ENCODE results near the gene EGR4. TPM values are rescaled to one million over a fixed set of nuclear protein-coding genes. Genes with fewer than 3 reads are reported as not detected.

The EGR4 gene
- total RNA-seq, 6 donors from 2014 or later, result 0.10 TPM; not detected in 5

- TF ChIP-seq POLR2AphosphoS5 (IDR thresholded peaks at IDR 0.05), result no peak
- no peak for TF ChIP-seq EP300 (IDR thresholded peaks at IDR 0.05)
- TF ChIP-seq POLR2A (IDR thresholded peaks at IDR 0.05), result no peak
- H3K27me3 ChIP-seq, result peaks cover 0 to 54% (median 28%) of the 10 kb centered on the region in 4 donors
- H3K36me3 ChIP-seq, result no peaks in the 10 kb centered on the region
- peak in 1 of 2 donors; percentile 20 for ATAC-seq (ENCODE audit: low FRiP score in 2 of 2)
- peak overlapping the region in 2 of 4 donors; percentile 27 to 31 for H3K4me3 ChIP-seq
- peaks cover 14 to 31% (median 25%) of the 10 kb centered on the region in 4 donors for H3K4me1 ChIP-seq
- H3K9me3 ChIP-seq, result peaks cover 0 to 4% (median 2%) of the 10 kb centered on the region in 4 donors
- peak in 1 of 2 donors; percentile 83 for DNase-seq
- 2 to 4% methylated on average over 10 to 72 of the region's 82 CpGs for WGBS, 2 donors
- H3K27ac ChIP-seq, result no peak overlapping the region
Measured at GRCh38 chr2:73291461-73292315, 1.7 kb downstream of the EGR4 start.

- DNase-seq (peak in 1 of 2 donors; percentile 90), ATAC-seq (ENCODE audit: low FRiP score in 2 of 2) (peak; percentile 66 to 79)
- Histone ChIP-seq H3K36me3 (no peaks in the 10 kb centered on the region), H3K4me3 (peak overlapping the region in 2 of 4 donors; percentile 27 to 31), H3K4me1 (peaks cover 14 to 31% (median 25%) of the 10 kb centered on the region in 4 donors), H3K27ac (no peak overlapping the region), H3K9me3 (peaks cover 0 to 4% (median 2%) of the 10 kb centered on the region in 4 donors), H3K27me3 (peaks cover 0 to 52% (median 28%) of the 10 kb centered on the region in 4 donors)
- WGBS, 2 donors, result 4% methylated on average over 33 to 34 of the region's 34 CpGs
- TF ChIP-seq POLR2AphosphoS5 (IDR thresholded peaks at IDR 0.05) (no peak), CTCF (IDR thresholded peaks at IDR 0.05) (no peak), POLR2A (IDR thresholded peaks at IDR 0.05) (no peak), EP300 (IDR thresholded peaks at IDR 0.05) (no peak)
Measured at GRCh38 chr2:73291093-73291460, 2.3 kb downstream of the EGR4 start.

GRCh38 chr2:73290049-73290839, 3.1 kb downstream of the EGR4 start:
- no peak overlapping the region for H3K27ac ChIP-seq
- no peak for ATAC-seq (ENCODE audit: low FRiP score in 2 of 2)
- 47 to 55% methylated on average over 6 of the region's 6 CpGs for WGBS, 2 donors
- TF ChIP-seq EP300 (IDR thresholded peaks at IDR 0.05) (no peak), POLR2A (IDR thresholded peaks at IDR 0.05) (no peak), CTCF (IDR thresholded peaks at IDR 0.05) (peak in 2 of 6 experiments; percentile 7 to 14)
- no peak overlapping the region for H3K4me3 ChIP-seq
- H3K27me3 ChIP-seq, result peaks cover 0 to 46% (median 28%) of the 10 kb centered on the region in 4 donors
- no peak for DNase-seq
- H3K4me1 ChIP-seq, result peaks cover 14 to 32% (median 25%) of the 10 kb centered on the region in 4 donors
- no peaks in the 10 kb centered on the region for H3K36me3 ChIP-seq
- peaks cover 0 to 4% (median 2%) of the 10 kb centered on the region in 4 donors for H3K9me3 ChIP-seq

GRCh38 chr2:73289304-73289703, 4.0 kb downstream of the EGR4 start:
- Histone ChIP-seq H3K9me3 (peaks cover 0 to 3% (median under 1%) of the 10 kb centered on the region in 4 donors), H3K4me3 (no peak overlapping the region), H3K4me1 (peaks cover 20 to 41% (median 34%) of the 10 kb centered on the region in 4 donors), H3K36me3 (no peaks in the 10 kb centered on the region), H3K27me3 (peaks cover 0 to 42% (median 25%) of the 10 kb centered on the region in 4 donors), H3K27ac (no peak overlapping the region)
- TF ChIP-seq CTCF (IDR thresholded peaks at IDR 0.05), result no peak
- TF ChIP-seq POLR2A (IDR thresholded peaks at IDR 0.05), result no peak
- TF ChIP-seq EP300 (IDR thresholded peaks at IDR 0.05), result no peak
- no peak for TF ChIP-seq POLR2AphosphoS5 (IDR thresholded peaks at IDR 0.05)
- ATAC-seq (ENCODE audit: low FRiP score in 2 of 2) (no peak), DNase-seq (no peak)

- DNase-seq (no peak), ATAC-seq (ENCODE audit: low FRiP score in 2 of 2) (no peak)
- Histone ChIP-seq H3K27me3 (peaks cover 0 to 16% (median 5%) of the 10 kb centered on the region in 4 donors), H3K4me1 (peaks cover 12 to 24% (median 20%) of the 10 kb centered on the region in 4 donors), H3K27ac (no peak overlapping the region), H3K36me3 (no peaks in the 10 kb centered on the region), H3K9me3 (no peaks in the 10 kb centered on the region), H3K4me3 (no peak overlapping the region)
- TF ChIP-seq POLR2A (IDR thresholded peaks at IDR 0.05), result no peak
- TF ChIP-seq CTCF (IDR thresholded peaks at IDR 0.05), result no peak
- no peak for TF ChIP-seq POLR2AphosphoS5 (IDR thresholded peaks at IDR 0.05)
- TF ChIP-seq EP300 (IDR thresholded peaks at IDR 0.05), result no peak
- WGBS, 2 donors, result 81 to 88% methylated on average over 3 of the region's 3 CpGs
Measured at GRCh38 chr2:73286134-73286655, 7.2 kb downstream of the EGR4 start.
